Activated T-cell treated with anti-CD3 and anti-CD28 coated beads for 24 hours (primary cell): Measurements from ENCODE around the gene PGC.
"Not testable (repeated sequence)": the region's sequence is repeated elsewhere in the genome, so short reads cannot be mapped to it uniquely, and the experiment has no call there.

ENCODE experiments used
- DNase-seq: peaks from one replicate; pipeline ENCODE4 v3.0.0-alpha.2; 2020; ENCODE audit warnings: low read depth

PGC gene

DNA sequence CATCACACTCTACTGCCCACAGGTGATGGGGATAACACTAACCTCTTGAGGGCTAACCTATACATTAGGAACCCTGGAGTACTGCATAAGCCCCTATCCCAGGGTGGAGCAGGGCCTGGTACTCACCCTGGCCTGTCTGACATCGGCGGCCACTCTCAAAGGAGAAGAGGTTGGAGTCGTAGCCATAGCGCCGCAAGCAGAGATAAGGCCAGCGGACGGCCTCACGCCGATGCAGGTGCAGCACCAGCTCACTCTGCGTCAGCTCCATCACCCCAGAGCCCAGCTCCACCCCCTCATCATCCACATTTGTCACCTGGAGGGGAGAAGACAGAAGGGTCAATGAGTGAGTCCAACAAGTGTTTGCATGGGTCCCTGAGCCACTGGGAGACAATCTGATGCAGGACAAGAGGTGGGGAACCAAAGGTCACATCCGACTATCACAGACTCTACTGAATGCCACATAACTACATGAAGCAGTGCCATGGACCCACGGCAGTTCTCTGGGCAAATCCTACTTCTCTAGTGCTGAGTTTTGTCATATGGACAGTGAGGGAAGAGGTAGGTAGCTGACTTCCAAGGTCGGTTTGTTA lies 28.2 kb upstream of the PGC start:
- no peak for DNase-seq

DNA sequence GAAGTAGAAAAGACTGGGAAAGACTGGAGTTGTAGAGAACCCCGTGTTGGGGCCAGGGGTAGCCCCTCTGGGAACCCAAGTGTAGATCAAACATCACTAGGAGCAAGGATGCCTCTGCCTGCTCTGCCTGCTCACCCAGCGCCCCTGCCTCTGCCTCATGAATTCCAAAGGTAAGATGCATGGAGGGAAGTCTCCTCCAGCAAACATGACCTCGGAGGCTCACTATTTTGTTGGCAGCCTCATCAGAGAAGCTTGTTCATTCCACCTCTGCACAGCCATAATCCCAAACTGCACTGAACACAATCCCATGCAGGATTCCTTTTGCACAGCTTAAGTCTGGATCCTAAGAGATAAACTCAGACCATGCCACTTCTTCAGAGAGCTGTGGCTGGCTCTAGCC lies 27.6 kb upstream of the PGC start:
- no peak for DNase-seq

DNA sequence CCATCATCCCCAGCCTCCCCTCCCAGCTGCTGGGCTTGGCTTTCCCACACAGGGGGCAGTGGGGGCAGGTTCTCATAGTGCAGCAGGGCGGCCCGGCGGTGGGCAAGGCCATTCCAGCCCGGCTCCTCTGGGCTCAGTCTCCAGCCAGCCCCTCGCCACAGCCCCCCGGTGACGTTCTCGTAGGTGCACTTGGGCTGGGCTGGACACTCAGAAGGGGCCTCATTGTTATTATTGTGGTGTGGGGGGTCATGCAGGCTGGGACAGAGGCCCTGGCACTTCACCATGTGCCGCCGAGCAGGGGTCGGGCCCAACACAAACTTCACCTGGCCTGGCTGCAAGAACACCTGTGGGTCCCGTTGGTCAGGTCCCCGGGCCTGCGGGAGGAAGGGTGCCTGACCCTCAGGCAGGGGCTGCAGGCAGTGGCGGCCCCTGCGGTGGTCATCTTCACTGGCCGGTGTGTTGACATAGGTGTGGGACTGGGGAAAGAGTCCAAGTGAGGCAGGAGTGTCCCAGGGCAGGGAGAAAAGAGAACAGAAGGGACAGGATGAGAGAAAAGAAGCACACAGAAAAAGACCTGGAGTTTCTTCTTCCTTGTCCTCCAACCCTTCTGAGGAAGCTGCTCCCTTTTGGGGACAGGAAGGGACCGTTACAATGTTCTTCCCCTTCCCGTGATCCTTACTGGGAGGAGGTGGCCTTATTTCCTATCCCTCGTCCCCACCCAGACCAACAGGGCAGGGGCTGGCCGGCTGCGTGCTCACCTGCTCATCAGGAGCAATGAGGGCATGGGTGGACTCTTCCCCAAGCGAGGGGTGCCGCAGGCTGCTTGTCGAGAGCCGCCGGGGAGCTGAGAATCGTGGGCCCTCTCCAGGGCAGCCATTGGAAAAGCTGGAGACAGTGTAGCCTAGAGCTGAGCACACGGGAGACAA lies 24.1 kb upstream of the PGC start:
- DNase-seq: no peak

DNA sequence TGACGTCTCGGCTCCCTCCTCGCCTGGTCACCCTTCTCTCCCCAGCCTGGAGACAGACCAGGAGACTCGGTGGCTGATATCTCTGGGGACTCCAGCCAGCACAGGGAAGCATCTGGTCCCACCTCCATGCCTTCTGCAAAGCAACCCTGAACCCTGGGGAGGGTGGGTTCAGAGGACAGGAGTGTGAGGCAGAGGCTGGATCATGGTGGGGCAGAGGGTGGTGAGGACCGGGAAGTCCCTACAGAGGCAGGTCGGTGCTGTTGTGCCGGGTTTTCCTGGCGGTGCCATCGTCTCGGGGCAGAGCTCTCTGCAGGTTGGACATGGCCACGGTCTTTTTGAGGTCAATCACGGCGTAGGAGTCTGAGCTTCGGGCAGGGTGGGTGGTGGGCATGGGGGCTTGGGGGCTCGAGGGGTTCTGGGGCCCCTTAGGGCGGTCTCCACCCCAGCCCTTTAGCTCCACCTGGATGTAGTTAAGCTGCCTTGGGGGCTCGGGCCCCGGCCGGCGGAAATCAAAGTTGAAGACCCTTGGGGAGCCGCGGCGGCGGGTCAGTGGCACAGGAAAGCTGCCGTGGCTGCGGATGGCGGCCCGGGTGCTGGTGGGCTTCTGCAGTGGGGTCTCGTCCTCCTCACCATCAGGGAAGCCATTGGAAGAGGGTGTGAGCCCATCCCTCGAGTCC lies 23.3 kb upstream of the PGC start:
- no peak for DNase-seq

DNA sequence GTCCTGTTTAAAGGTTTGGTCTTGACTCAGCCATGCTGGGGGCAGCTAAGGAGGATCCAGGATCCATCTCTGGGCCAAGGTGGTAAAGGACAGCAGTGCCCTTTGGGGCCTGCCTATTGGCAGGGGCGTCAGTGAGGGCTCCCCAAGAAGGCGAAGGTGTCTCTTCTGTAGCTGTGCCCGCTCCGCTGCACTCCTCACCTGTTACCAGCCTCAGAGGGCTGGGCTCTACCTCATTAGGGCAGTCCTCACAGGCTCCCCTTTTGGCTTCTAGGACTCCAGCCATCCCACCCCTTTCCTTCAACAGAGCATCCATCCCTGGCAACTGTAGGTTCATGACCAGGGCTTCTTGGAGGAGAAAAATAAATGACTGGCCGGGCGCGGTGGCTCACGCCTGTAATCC lies 22.2 kb upstream of the PGC start:
- DNase-seq: no peak

DNA sequence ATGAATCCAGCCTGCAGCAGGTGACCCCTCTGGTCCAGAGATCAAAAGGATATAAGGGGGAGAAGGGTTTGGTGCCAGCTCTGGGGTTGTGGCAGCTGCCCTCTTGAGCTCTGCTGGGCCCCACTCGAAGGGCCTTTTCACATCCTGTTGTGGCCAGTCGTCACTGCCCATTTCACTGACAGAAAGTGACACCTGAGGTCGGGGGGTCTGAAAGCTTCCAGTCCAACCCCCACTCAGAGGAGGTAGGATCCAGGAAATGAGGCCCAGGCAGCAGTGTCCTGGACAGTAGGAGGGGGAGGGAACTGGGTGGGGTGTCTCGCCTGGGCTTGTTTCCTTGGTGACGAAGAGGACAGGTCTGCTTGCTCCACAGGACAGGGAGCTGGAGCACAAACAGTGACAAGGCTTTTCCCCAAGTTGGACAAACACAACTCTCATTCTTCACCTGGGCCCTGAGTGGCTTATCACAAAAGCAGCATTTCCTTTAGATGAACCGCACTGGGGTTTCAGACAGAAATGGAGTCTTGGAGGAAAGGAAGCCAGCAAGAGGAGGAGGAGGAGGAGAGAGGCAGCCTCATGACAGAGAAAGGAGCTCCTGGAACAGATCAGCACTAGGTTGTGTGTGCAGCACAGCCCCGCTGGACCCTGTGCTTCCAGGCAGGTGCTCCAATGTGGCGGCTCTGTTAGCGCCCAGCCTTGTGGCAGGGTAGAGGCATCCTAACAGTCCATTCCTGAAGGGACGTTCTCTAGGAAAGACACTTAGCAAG lies 21.5 kb upstream of the PGC start:
- no peak for DNase-seq

DNA sequence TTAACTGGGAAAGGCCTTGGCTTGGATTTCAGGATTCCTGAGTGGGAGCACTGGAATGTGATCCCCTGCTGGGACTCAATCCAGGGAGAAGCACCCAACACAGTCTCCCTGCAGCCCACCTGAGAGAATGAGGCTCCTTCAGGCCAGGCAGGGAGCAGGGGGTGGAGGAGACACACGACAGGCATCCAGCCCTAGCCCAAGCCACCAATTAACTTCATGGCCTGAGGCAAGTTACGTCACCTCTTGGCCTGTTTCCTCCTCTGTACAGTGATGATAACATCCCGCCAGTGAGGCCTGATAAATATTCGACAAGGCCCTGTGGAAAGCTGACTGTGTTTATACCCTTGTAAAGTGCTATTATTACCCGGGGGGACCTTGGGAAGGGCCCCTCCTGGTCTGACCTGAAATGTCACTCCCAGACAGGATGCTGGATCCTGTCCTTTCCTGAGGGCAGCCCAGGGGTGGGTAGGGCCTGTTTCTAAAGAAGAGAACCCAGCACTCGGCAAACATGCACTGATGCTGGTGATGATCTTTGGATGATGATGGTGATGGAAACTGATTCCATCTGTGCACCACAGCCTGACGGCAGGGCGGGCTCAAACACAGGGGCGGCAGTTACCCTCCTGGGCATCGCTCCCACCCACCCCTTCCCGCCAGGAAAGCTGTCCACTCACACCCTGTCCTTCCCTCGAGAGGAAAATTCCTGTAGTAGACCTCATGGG lies 20.1 kb upstream of the PGC start:
- no peak for DNase-seq

DNA sequence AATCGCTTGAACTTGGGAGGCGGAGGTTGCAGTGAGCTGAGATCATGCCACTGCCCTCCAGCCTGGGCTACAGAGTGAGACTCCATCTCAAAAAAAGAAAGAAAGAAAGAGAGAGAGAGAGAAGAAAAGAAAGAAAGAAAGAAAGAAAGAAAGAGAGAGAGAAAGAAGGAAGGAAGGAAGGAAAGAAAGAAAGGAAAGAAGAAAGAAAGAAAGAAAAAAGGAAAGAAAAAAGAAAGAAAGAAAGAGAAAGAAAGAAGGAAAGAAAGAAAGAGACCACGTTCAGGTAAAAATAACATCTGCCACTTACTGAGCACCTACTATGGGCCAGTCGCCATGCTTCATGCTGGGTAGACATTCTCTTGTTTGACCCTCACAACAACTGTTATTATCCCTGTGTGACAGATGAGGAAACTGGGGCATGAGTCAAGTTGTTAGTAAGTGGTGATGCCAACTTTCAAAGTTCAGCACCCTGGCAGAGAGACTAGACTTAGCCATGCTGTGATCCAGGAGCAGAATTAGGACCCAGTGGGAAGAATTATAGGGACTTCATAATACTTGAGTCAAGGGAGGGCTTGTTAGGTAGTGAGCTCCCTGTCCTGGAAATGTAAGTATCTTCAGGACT lies 19.0 kb upstream of the PGC start:
- not testable (repeated sequence) for DNase-seq

DNA sequence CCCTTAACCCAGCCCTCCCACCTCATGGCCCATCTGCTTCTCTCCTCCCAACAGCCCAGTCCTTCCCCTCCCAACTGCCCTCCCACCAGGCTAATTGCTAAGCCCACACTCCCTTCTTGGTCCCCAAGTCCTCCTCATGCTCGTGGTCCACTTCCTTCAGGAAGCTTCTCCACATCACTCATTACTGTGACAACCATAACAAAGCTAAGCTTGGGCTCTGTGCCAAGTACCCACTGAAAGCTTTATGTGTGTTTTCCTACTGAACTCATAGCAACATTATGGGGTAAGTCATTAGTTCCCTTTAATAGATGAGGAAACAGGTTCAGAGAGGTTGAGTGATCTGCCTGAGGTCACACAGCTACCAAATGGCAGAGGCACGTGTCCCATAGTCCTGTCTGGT lies 16.3 kb upstream of the PGC start:
- DNase-seq: no peak

DNA sequence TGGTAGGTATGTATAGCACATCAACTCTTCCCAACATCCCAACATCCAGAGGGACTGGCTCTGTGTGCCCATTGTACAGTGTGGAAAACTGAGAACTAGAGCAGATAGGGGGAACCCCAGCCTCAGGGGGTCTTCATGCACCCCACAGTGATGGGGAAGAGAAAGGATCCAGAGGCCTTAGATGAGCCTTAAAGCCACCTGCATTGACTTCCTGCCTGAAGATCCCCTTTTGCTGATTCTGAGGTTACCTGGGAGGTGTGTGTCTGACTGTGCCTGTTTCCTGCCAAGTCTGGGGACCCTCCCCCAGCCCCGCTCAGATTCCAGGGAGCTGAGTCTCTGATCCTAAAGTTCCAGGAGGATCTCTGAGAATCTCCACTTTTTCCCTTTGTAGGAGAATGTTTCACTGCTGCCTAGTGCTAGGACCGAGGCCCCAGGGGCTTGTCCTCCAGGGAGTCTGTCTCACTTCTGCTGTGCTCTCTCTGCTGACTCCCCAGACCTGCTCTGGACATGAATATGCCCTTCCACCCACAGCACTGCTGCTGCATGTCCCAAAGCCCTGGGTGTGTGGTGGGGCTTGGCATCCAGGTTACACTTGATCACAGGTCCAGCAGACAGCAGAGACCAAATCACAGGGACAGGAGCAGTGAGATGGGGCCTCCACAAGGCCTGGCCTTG lies 12.8 kb upstream of the PGC start:
- DNase-seq: no peak

DNA sequence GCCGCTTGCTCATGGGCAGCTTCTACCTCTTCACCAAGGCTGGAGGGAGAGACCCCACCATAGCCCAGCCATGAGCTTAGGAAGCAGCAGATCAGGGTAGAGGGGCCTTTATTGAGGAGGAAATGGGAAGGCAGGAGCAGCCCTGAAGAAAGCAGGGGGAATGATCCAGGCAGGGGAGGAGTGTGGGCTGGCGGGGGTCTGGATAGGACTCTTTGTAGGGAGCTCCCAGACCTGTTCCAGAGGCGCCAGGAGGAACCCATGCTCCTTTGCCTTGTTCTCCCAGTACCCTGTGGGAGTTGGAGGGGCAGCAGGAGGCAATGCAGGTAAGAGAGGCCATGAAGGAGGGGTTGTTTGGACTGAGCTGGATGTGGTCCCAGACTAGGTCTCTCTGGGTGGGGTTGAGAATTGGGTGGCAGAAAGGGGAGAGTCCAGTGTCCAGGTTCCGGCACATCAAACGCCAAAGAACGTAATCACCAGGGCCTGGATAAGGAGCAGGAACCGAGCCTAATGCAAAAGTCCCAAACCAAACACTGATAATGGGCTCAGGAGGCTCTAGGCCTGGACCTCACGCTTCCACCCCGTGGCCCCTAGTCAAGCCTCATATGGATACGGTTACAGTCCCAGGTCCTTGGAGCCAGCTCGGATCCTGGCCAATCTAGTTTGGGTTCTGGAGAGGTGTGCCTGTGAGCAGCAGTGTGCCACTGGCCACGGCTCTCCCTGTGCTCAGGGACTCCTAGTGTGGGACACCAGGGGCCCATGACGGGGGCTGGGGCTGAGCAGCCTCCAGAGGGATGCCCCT lies 12.1 kb upstream of the PGC start:
- DNase-seq: no peak

DNA sequence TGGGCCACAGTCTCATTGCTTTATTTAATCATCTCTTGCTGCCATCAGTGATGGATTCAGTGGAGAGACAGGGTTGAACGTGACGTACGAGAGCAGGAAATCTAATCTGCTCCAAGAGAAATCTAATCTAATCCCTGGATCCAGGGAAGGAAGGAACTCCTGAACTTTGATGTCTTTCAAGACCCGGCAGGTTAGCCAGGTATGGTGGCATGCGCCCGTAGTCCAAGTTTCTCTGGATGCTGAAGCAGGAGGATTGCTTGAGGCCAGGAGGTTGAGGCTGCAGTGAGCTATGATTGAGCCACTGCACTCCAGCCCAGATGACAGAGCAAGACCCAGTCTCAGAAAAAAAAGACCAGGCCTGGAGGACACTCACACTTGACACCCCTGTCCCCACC lies 11.4 kb upstream of the PGC start:
- no peak for DNase-seq

DNA sequence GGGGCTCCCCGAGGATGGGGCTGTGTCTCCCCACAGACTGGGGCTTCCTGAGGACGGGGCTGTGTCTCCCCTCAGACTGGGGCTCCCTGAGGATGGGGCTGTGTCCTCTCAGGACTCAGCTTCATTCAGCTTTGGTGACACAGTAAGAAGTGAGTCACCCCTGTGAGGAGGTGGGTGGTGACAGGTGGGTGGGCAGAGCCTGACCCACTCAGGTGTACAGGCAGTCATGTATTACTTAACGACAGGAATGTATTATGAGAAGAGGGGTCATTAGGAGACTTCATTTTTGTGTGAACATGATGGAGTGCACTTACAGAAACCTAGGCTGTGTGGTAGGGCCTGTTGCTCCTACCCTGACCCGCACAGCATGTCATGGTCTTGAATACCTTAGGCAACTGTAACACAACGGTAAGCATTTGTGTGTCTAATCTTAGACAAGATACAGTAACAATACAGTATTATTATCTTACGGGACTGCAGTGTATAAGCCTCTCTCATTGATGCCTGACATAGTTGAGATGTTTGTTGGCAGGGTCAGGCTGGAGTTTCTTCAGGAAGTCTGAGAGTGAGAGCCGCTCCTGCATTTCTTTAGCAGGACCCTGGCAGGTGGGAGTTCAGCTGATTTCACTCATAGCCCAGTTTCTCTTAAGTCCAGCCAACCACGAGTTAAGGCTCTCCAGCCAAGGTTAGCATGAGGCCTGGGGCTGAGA lies 10.9 kb upstream of the PGC start:
- DNase-seq: no peak

DNA sequence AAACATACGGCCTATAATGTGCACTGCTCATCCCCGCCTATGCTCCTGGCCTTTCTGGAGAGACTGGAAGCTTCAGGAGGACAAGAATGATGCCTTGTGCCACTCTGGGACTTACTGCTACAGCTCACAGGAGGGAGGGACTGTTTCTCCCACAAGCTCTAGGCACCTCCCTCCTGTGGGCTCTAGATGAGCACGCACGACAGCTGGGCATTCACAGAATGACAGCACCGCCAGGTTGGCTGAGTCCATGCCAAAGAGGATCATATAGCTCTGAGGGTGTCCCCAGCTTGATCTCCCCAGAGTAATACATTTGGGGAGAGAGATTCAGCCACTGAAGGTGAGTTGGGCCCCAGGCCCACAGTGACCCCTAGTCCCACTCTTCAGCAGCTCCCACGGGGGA lies 10.1 kb upstream of the PGC start:
- DNase-seq: no peak

DNA sequence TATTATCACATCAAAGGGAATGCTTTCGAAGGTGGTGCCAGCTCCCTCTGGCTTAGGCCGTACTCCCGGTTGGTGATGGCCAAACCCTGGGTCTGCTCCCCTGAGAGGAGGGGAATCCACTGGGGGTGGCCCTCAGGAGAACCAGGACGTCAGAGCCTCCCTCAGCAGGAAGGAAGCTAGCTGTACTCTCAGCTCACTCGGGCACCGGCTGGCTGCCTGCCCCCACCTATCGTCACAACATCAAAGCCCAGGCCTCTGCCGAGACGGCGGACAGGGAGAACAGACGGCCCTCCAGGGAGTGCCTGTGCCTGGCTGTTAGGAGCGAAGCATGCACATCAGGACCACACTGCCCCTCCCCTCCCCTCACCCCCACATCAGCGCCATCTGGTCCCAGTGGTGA lies 9.2 kb upstream of the PGC start:
- no peak for DNase-seq

DNA sequence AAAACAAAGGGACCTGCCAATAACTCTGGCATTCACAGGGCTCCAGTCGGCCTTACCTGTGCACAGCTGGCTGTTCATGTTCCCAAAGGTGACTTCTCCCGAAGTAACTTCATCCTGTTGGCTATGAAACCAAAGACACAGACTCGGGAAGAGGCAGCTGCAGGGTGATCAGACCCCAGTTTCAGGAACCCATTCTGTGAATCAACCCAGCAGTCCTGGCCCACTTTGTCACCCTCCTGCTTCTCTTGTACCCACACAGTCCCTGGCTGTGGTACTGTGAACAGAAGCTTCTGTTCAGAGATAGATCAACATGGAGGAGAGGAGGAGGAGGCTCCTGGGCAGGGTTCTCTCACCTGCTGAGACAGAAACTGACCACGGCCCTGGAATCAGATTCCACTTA lies 8.7 kb upstream of the PGC start:
- DNase-seq: no peak

DNA sequence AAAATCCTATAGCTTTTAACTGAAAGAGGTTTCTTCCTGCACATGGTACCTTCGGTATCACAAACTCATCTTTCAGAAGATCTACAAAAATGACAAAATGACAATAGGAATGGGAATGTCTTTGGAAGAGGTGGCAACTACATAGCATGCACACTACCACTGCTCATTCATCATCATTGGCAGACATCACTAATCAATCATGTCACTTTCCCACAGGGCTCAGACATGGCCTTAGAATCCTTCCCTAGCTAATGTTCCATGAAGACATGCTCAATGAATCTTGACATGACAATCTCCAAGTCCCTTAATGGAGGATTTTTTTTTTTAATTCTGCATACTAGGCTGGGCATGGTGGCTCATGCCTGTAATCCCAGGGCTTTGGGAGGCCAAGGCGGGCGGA lies 3.2 kb upstream of the PGC start:
- DNase-seq: no peak

DNA sequence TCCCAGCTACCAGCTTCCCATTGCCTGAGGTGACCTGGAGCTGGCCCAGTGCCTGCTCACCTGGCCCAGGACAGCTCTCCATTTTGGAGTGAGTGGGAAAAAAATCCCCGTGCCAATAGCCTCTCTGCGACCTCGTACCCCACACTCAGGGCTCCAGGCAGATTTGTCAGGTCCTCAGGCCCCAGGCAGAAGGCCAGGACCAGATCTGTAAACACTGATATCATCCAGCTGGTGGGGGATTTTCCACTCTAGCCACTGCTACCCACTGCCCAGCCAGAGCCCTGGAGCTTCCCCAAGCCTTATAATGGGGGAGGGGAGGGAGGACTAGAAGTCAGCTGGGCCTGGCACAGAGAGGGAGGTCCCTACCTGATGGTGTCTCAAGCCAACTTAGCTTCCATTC lies 1.3 kb upstream of the PGC start:
- DNase-seq: no peak

DNA sequence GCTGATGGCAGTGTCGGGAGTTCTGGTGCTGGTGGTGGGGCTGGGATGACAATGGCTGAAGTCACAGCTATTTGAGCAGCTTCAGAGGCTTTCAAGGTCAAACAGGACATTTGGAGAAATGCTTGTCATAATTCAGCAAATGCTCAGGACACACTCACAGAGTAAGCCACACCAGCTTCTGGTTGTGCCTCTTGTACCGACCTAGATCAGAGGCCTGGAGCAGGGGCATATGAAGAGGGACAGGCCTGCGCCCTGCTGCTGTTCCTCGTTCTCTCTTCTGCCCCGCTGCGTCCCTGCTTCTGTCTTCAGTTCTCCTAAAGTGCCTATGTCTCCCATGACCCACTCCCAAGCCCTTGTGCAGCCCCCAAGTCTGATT lies 893 bp upstream of the PGC start:
- no peak for DNase-seq
